SK-N-SH (cell line): ENCODE data around the gene CACNA2D1. TPM values are rescaled to one million over a fixed set of nuclear protein-coding genes. Genes with fewer than 3 reads are reported as not detected.

Source experiments
- CTCF ChIA-PET: fragments of 300-600, 350-600 bp; formaldehyde crosslinking; extraction: SDS; loops from one replicate; lab custom pipeline; 2021; lab: Yijun Ruan, JAX
- POLR2A ChIA-PET: fragments of 350-600 bp; sonication (Branson Sonifier 250); formaldehyde crosslinking; extraction: SDS; loops from one replicate; lab custom pipeline; 2020; ENCODE audit warnings: antibody characterized with exemption, inconsistent platforms; lab: Yijun Ruan, JAX
- DNase-seq: peaks from one replicate; pipeline ENCODE4 v3.0.0; 2012
- H2AFZ ChIP-seq: fragments of 200-600 bp; sonication (generic); 2 replicates; pipeline ENCODE4 v1.8.1; 2016; ENCODE audit warnings: antibody characterized with exemption, mild to moderate bottlenecking, low read depth
- H3F3A ChIP-seq: fragments of 200-600 bp; sonication (generic); replicated peaks from 2 replicates; pipeline ENCODE3; 2016; ENCODE audit warnings: antibody characterized with exemption, mild to moderate bottlenecking; ENCODE audit not compliant: insufficient read depth
- H3K27ac ChIP-seq, 2 experiments: fragments of 200-500 bp in 1 of 2; fragments of 200-600 bp in 1 of 2; sonication (Bioruptor generic) in 1 of 2; sonication (generic), shearing (Covaris generic) in 1 of 2; 2 replicates each; pipeline versions ENCODE4 v1.5.1 to v1.6.1; 2014 to 2016; ENCODE audit warnings: low read depth in 2 of 2, inconsistent platforms in 1 of 2, low read length in 1 of 2, mild to moderate bottlenecking in 1 of 2, mixed read lengths in 1 of 2
- H3K27me3 ChIP-seq: fragments of 200-600 bp; sonication (generic), shearing (Covaris generic); 2 replicates; pipeline ENCODE4 v1.6.1; 2016; ENCODE audit warnings: mixed run types; ENCODE audit not compliant: insufficient read depth
- H3K36me3 ChIP-seq, 2 experiments: fragments of 200-500 bp in 1 of 2; fragments of 200-600 bp in 1 of 2; sonication (Bioruptor generic) in 1 of 2; sonication (generic) in 1 of 2; replicated peaks in 1 of 2; 2 replicates each; pipeline versions ENCODE3 to v1.5.1; 2014 to 2016; ENCODE audit warnings: low read length in 1 of 2, mild to moderate bottlenecking in 1 of 2; ENCODE audit not compliant: insufficient read depth in 2 of 2, control insufficient read depth in 1 of 2
- H3K4me1 ChIP-seq, 2 experiments: fragments of 200-500 bp in 1 of 2; fragments of 200-600 bp in 1 of 2; sonication (Bioruptor generic) in 1 of 2; sonication (generic), shearing (Covaris generic) in 1 of 2; 2 replicates each; pipeline versions ENCODE4 v1.5.1 to v1.6.1; 2014 to 2016; ENCODE audit warnings: low read depth in 1 of 2, low read length in 1 of 2, mixed run types in 1 of 2; ENCODE audit not compliant: insufficient read depth in 2 of 2, control insufficient read depth in 1 of 2
- H3K4me2 ChIP-seq: fragments of 200-600 bp; sonication (generic), shearing (Covaris generic); 2 replicates; pipeline ENCODE4 v1.6.1; 2017; ENCODE audit warnings: mixed run types
- H3K4me3 ChIP-seq, 2 experiments: fragments of 200-500 bp in 1 of 2; fragments of 200-600 bp in 1 of 2; sonication (Bioruptor generic) in 1 of 2; sonication (generic), shearing (Covaris generic) in 1 of 2; 2 replicates each; pipeline versions ENCODE4 v1.5.1 to v1.8.1; 2014 to 2016; ENCODE audit warnings: low read depth in 2 of 2, inconsistent platforms in 1 of 2, low read length in 1 of 2, mild to moderate bottlenecking in 1 of 2, mixed read lengths in 1 of 2, moderate library complexity in 1 of 2
- H3K79me2 ChIP-seq: fragments of 200-600 bp; sonication (generic); 2 replicates; pipeline ENCODE4 v1.8.1; 2017; ENCODE audit warnings: mild to moderate bottlenecking; ENCODE audit not compliant: insufficient read depth
- H3K9ac ChIP-seq: fragments of 200-600 bp; sonication (generic); 2 replicates; pipeline ENCODE4 v1.6.1; 2017; ENCODE audit warnings: mixed run types
- H3K9me2 ChIP-seq: fragments of 200-600 bp; sonication (generic); 2 replicates; pipeline ENCODE4 v1.6.1; 2017; ENCODE audit warnings: mixed run types
- H3K9me3 ChIP-seq: fragments of 200-600 bp; sonication (generic); 2 replicates; pipeline ENCODE4 v1.6.1; 2017; ENCODE audit warnings: mixed run types, mild to moderate bottlenecking, moderate library complexity
- H4K20me1 ChIP-seq: fragments of 200-600 bp; sonication (generic); 2 replicates; pipeline ENCODE4 v1.6.1; 2017; ENCODE audit warnings: mild to moderate bottlenecking, mixed run types; ENCODE audit not compliant: insufficient read depth
- CTCF ChIP-seq: fragments of 200-600 bp; sonication (generic); IDR thresholded peaks from 2 replicates; pipeline ENCODE4 v1.6.1; 2017; ENCODE audit warnings: antibody characterized with exemption, mild to moderate bottlenecking, moderate library complexity
- EP300 ChIP-seq, 2 experiments: IDR thresholded peaks; 2 replicates each; pipeline versions ENCODE4 v1.4.0 to v1.6.1; 2012; ENCODE audit warnings: borderline replicate concordance in 1 of 2, low read depth in 1 of 2, low read length in 1 of 2
- FOSL2 ChIP-seq: IDR thresholded peaks from 2 replicates; pipeline ENCODE4 v1.4.0; 2012; ENCODE audit warnings: low read depth, mild to moderate bottlenecking, moderate library complexity, borderline replicate concordance
- FOXJ3 ChIP-seq: sonication (generic); formaldehyde crosslinking; IDR thresholded peaks from 2 replicates; pipeline ENCODE4 v1.5.1; 2020; ENCODE audit warnings: mild to moderate bottlenecking, missing genetic modification reagents
- FOXM1 ChIP-seq: IDR thresholded peaks from 2 replicates; pipeline ENCODE4 v1.4.0; 2012; ENCODE audit warnings: low read depth, mild to moderate bottlenecking
- GABPA ChIP-seq: IDR thresholded peaks from 2 replicates; pipeline ENCODE4 v1.4.0; 2012; ENCODE audit warnings: low read depth, mild to moderate bottlenecking
- GATA2 ChIP-seq: sonication (generic); formaldehyde crosslinking; IDR thresholded peaks from 2 replicates; pipeline ENCODE4 v1.5.0; 2020; ENCODE audit warnings: mild to moderate bottlenecking, missing genetic modification reagents
- MXI1 ChIP-seq: IDR thresholded peaks from 2 replicates; pipeline ENCODE4 v1.6.1; 2012; ENCODE audit warnings: mild to moderate bottlenecking, low read depth, low read length, improper control_type of control experiment
- NFIC ChIP-seq: IDR thresholded peaks from 2 replicates; pipeline ENCODE4 v1.4.0; 2012; ENCODE audit warnings: borderline replicate concordance
- NRF1 ChIP-seq: IDR thresholded peaks from 2 replicates; pipeline ENCODE4 v1.6.1; 2012; ENCODE audit warnings: low read depth, mild to moderate bottlenecking, low read length
- POLR2AphosphoS5 ChIP-seq: IDR thresholded peaks from 2 replicates; pipeline ENCODE4 v1.6.1; 2012; ENCODE audit warnings: low read depth, low read length
- TCF12 ChIP-seq: IDR thresholded peaks from 2 replicates; pipeline ENCODE4 v1.4.0; 2012
- TEAD4 ChIP-seq: IDR thresholded peaks from 2 replicates; pipeline ENCODE4 v1.4.0; 2012; ENCODE audit warnings: mild to moderate bottlenecking, borderline replicate concordance; ENCODE audit not compliant: insufficient read depth
- WGBS: methylation state at CpG from one replicate; pipeline ENCODE4 v1.1.6; 2017; ENCODE audit warnings: low lambda C conversion rate; 5-methylcytosine and 5-hydroxymethylcytosine counted together
- polyA plus RNA-seq, 3 experiments: library from polyadenylated mRNA; depleted of rRNA; stranded (reverse); fragments of >200 nt; gene quantifications; 2 replicates each; pipeline ENCODE4 v1.2.3, GENCODE V29; 2012

The CACNA2D1 gene
- polyA plus RNA-seq, 1 of the 3 experiments (the other 2 are of a cell fraction): 3.4 TPM

- peaks cover 5% of the 10 kb centered on the region for H3F3A ChIP-seq
- POLR2A ChIA-PET: no interaction called here
- no peaks in the 10 kb centered on the region for H3K9me3 ChIP-seq
- H3K27me3 ChIP-seq: no peaks in the 10 kb centered on the region
- DNase-seq: no peak
- TF ChIP-seq FOSL2 (peak; percentile 27; the same call in 1 of the 2 replicates), EP300 (IDR thresholded peaks at IDR 0.05; ENCODE audit: borderline replicate concordance in 1 of 2, low read depth in 1 of 2, low read length in 1 of 2) (no peak), NRF1 (no peak), TEAD4 (no peak), NFIC (no peak), GABPA (no peak), POLR2AphosphoS5 (no peak)
- TF ChIP-seq, all 33 proteins: peak for 1
- Histone ChIP-seq H4K20me1 (no peaks in the 10 kb centered on the region), H3K9me2 (no peaks in the 10 kb centered on the region), H3K4me3 (no peak overlapping the region), H3K9ac (no peak overlapping the region), H3K4me1 (peaks cover 4 to 8% of the 10 kb centered on the region in 2 experiments; a peak in 2 of 4 replicates), H3K4me2 (0 out of 2 replicates have a peak overlapping the region, but pooled peaks have one; percentile 23), H3K79me2 (no peaks in the 10 kb centered on the region), H2AFZ (no peak overlapping the region), H3K36me3 (no peaks in the 10 kb centered on the region), H3K27ac (peak overlapping the region in 1 of 2 experiments; percentile 39; a peak in 1 of 4 replicates)
- CTCF ChIA-PET: interaction anchor here (2.0 kb wide), 1 partner anchor 8 kb away, joined by 5 read pairs; no protein-coding TSS in a partner anchor
These were observed 514.2 kb downstream of the CACNA2D1 start for GRCh38 chr7:81929386-81929785.

- H3K4me2 ChIP-seq: 0 out of 2 replicates have a peak overlapping the region, but pooled peaks have one; percentile 1
- peaks cover 4 to 8% of the 10 kb centered on the region in 2 experiments; a peak in 2 of 4 replicates for H3K4me1 ChIP-seq
- 16% methylated on average over 2 of the region's 2 CpGs for WGBS
These were observed 517.4 kb downstream of the CACNA2D1 start for GRCh38 chr7:81926154-81926553.

More at GRCh38 chr7:81926154-81926553, 517.4 kb downstream of the CACNA2D1 start:
- ChIA-PET POLR2A (no interaction called here), CTCF (interaction anchor here (0.6 to 1.3 kb wide), 2 partner anchors 12 to 60 kb away, joined by 3 to 4 read pairs; no protein-coding TSS in a partner anchor)
- TF ChIP-seq NRF1 (no peak), FOXJ3 (CRISPR knock-in tag) (no peak), FOXM1 (no peak), CTCF (no peak), NFIC (no peak), MXI1 (0 out of 2 replicates have a peak, but pooled peaks have one; percentile 20), TCF12 (peak; percentile 91), POLR2AphosphoS5 (0 out of 2 replicates have a peak, but pooled peaks have one; percentile 23), GATA2 (CRISPR knock-in tag) (no peak)
- Histone ChIP-seq H3K9me2 (no peaks in the 10 kb centered on the region), H3K9me3 (no peaks in the 10 kb centered on the region), H2AFZ (no peak overlapping the region), H3K9ac (no peak overlapping the region), H3K27ac (no peak overlapping the region), H3K4me3 (no peak overlapping the region), H3K79me2 (no peaks in the 10 kb centered on the region), H3F3A (peaks cover 5% of the 10 kb centered on the region), H3K27me3 (no peaks in the 10 kb centered on the region), H3K36me3 (no peaks in the 10 kb centered on the region), H4K20me1 (no peaks in the 10 kb centered on the region)
- DNase-seq: no peak
